C4-2B (cell line): ENCODE data around the gene POMT1.
"Not testable (repeated sequence)": the region's sequence is repeated elsewhere in the genome, so short reads cannot be mapped to it uniquely, and the experiment has no call there.

Experiments used
- H3K27ac ChIP-seq: fragments of 450-650 bp; 2 replicates; pipeline ENCODE4 v1.5.1; 2017
- ZFX ChIP-seq: fragments of 450-650 bp; IDR thresholded peaks from 2 replicates; pipeline ENCODE4 v1.6.1; 2017
- TF ChIP-seq, protein P1 (sequence below): fragments of 450-650 bp; conservative IDR thresholded peaks from 2 replicates; pipeline ENCODE4 v1.5.1; 2017; ENCODE audit warnings: mild to moderate bottlenecking

POMT1 gene

DNA sequence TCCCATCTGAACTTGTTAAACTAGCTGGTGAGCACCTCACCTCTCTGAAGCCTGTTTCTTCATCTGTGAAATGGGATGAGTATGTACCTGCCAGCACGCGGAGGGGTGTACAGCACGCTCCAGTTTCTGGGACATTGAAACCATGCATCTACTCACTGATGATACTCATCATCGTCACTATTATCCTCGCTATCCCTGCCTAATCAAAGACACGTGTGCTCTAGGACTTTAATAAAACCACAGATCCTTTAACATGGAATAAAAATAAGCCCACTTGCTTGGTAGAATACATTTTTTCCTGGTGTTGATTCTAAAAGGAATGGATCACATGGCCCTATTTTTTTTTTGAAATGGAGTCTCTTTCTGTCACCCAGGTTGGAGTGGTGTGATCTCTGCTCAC lies 37.3 kb upstream of the POMT1 start:
- TF ChIP-seq, protein P1, sequence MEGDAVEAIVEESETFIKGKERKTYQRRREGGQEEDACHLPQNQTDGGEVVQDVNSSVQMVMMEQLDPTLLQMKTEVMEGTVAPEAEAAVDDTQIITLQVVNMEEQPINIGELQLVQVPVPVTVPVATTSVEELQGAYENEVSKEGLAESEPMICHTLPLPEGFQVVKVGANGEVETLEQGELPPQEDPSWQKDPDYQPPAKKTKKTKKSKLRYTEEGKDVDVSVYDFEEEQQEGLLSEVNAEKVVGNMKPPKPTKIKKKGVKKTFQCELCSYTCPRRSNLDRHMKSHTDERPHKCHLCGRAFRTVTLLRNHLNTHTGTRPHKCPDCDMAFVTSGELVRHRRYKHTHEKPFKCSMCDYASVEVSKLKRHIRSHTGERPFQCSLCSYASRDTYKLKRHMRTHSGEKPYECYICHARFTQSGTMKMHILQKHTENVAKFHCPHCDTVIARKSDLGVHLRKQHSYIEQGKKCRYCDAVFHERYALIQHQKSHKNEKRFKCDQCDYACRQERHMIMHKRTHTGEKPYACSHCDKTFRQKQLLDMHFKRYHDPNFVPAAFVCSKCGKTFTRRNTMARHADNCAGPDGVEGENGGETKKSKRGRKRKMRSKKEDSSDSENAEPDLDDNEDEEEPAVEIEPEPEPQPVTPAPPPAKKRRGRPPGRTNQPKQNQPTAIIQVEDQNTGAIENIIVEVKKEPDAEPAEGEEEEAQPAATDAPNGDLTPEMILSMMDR = no peak
- TF ChIP-seq ZFX = no peak

DNA sequence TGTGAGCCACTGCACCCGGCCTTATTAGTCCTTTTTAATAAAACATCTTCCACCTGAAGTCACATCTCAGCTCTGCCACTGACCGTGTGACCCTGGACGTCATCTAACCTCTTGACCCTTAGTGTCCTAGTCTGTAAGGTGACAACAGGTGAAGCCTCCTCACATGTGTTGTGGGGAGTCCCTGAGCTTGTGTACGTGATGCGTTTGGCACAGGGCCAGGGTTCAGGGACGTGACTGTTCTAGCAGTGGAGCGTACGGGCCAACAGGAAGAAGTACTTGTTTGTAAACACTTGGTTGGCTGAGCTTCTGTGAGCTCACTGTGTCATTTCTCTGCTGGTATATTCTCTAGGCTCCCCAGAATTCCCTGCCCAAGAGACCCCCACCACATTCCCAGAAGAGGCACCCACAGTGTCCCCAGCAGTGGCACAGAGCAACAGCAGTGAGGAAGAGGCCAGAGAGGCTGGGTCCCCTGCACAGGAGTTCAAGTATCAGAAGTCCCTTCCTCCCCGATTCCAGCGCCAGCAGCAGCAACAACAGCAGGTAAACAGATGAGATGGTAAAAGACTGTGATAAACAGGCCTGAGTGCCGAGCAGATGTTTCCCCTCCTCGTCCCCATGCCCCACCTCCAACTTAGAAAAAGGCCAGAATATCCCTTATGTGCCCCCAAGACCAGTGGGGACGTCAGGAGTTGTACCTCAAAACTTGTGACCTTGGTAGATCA lies 35.3 kb upstream of the POMT1 start:
- no peak for TF ChIP-seq ZFX
- TF ChIP-seq, protein P1 = no peak
- H3K27ac ChIP-seq = no peak overlapping the region

More for the DNA sequence above, 37.3 kb upstream of the POMT1 start:
- no peak overlapping the region for H3K27ac ChIP-seq

DNA sequence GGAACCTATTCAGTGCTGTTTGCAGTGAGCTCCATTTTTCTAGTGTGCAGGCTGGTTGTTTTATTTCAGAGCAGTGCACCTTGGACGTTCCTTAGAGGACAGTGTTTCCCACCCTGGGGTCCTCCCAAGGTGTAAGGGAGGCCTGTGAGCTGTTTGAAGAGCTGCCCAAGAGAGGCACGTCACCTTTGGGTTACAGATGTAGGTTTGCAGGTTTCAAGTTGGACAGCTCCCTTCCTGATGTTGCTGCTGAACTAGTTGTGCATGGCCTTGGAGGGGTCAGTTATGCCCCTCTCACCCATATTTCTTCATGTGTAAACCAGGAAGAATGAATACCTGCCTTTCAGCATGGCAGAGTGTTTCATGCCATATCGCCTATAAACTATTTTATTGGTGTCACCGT lies 34.7 kb upstream of the POMT1 start:
- no peak for TF ChIP-seq ZFX
- TF ChIP-seq, protein P1 = no peak
- H3K27ac ChIP-seq = no peak overlapping the region

DNA sequence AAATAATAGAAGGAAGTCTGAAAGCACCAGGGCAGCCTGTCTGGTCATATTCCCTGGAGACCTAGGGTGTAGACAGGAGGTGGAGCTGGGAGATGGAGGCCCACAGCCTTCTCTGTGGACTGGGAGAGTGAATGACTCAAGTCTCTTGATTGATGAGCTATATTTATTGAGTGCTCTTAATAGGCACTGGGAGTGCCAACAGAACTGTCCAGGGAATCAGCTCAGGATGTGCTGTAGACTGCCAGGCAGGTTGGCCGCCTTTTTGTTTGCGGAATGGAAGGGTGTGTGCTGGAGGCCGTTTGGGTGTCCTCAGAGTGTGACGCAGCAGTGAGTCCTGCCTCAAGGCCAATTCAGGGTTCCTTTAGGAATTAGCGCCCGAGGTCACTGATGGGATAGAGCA lies 33.4 kb upstream of the POMT1 start:
- H3K27ac ChIP-seq = no peak overlapping the region
- TF ChIP-seq ZFX = no peak
- TF ChIP-seq, protein P1 = no peak

DNA sequence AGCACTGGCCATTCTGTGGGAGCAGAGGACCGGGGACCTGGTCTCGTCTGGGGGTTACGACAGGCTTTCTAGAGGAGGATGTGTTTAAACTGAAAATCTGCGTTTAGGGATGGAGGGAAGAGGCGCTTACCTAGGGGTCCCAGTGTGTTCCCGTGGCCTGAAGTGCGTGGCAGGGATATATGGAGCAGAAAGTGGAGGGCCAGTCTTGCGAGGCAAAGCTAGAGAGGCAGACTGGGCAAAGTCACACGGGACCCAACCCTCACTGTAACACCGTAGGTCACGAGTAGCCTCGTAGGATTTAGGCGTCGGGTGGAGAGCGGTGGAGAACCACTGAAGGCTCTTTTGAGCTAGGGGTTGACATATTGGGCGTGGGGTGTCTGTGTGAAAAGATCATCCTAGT lies 32.8 kb upstream of the POMT1 start:
- TF ChIP-seq, protein P1 = no peak
- TF ChIP-seq ZFX = no peak
- no peak overlapping the region for H3K27ac ChIP-seq

DNA sequence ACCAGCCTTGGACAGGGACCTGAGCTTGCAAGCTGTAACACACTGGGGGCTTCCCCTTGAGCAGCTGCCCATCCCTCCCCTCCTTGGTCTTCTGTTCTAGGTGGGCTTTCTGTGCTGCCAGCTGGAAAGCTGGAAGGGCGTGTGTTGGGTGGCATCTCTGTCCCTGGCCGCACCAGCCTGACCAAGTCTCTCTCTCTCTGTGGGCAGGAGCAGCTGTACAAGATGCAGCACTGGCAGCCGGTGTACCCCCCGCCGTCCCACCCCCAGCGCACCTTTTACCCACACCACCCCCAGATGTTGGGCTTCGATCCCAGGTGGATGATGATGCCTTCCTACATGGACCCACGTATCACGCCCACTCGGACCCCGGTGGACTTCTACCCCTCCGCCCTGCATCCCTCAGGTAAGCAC lies 32.1 kb upstream of the POMT1 start:
- TF ChIP-seq, protein P1 = no peak
- no peak for TF ChIP-seq ZFX
- no peak overlapping the region for H3K27ac ChIP-seq

DNA sequence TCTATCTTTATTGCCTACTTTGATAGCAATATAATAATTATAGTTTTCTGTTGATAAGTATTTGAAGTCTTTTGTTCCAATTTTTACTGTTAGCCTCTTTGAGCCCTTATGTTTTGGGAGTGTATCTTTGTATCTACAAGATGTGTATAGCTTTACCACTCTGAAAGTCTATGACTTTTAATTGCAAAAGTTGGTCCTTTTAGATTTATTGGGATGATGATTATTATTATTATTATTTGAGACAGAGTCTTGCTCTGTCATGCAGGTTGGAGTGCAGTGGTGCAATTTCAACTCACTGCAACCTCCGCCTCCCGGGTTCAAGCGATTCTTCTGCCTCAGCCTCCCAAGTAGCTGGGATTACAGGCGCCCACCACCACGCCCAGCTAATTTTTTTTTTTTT lies 30.6 kb upstream of the POMT1 start:
- not testable (repeated sequence) for H3K27ac ChIP-seq

DNA sequence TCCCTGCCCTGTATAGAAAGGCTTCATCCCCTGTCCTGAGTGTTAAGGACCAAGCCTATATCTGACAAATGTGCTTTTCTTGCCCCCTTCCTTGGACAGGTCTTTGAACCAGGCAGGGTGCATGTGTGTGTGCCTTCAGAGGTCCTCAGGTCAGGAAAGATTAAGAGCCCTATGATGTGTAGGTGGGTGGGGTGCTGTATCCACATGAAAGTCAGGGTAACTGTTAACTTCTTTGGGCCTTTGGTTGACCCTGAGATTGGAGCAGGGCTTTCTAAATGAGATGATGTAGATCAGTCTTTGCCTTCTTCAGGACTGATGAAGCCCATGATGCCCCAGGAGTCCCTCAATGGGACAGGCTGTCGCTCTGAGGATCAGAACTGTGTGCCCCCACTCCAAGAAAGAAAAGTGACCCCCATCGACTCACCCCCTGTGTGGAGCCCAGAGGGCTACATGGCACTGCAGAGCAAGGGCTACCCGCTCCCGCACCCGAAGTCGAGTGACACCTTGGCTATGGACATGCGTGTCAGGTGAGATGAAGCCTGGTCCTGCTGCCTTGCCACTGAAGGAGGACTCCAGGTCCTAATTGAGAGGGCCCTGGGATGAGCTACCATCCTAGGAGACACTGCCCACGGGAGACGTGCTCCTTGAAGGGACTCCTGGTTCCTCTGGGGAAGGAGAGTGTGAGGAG lies 29.4 kb upstream of the POMT1 start:
- no peak overlapping the region for H3K27ac ChIP-seq
- TF ChIP-seq ZFX = no peak
- TF ChIP-seq, protein P1 = no peak
